ENCODE data around the gene PYGL.

Gene PYGL

GRCh38 chr14:50935126-50936015 is 8.9 kb downstream of the PYGL start:
- Histone ChIP-seq H3K9ac (ENCODE audit: low read length) (no peak overlapping the region), H3K27me3 (ENCODE audit: control insufficient read depth, insufficient read depth, low read length) (no peaks in the 10 kb centered on the region), H3K4me1 (ENCODE audit: control insufficient read depth, insufficient read depth, low read length) (peaks cover 5% of the 10 kb centered on the region), H3K4me3 (ENCODE audit: low read length) (no peak overlapping the region), H3K9me3 (ENCODE audit: control insufficient read depth, low read length) (no peaks in the 10 kb centered on the region), H3K36me3 (ENCODE audit: control insufficient read depth, insufficient read depth, low read length) (no peaks in the 10 kb centered on the region)

DNA sequence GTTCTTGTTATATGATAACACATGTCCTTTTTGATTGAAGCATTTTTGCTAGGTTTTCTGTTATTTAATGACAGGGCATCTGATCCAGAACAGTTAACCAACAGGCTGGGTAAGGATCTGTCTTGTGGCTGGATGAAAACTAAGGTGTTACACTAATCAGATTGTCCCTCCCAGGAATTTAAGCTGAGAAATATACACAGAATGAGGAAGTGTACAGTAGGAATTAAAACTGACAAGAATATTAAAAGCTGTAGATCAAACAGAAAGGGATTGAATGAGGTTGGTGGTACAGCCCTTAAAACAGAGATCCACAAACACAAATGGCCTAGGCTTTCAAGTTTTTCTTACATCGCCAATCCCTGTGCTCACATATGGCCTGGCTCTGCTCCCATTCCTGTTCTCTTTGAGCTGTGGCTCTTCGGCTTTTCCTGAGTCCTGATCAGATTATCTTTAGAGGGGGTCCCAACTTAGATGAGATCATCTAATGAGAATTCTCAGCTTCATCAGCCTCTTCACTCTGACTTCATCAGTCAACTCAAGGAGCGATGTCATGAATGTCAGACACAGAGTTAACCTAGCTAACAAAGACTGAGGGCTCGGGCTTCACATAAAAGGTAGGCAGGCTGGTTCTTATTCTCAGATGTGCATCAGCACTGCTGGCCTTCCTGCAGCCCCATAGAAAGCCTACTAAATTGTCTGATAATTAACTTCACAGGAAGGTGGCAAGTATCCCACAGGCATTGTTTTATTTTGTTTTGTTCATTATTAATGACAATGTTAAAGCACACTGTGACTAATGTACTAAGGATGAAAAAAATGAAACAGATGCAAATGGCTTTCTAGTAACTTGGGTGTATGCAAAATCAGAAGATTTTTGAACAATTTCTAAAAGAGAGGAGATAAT is 11.4 kb downstream of the PYGL start:
- H3K4me3 ChIP-seq (ENCODE audit: low read length), result no peak overlapping the region
- H3K27me3 ChIP-seq (ENCODE audit: control insufficient read depth, insufficient read depth, low read length), result no peaks in the 10 kb centered on the region
- peaks cover 5% of the 10 kb centered on the region for H3K4me1 ChIP-seq (ENCODE audit: control insufficient read depth, insufficient read depth, low read length)
- no peak overlapping the region for H3K9ac ChIP-seq (ENCODE audit: low read length)
- no peaks in the 10 kb centered on the region for H3K36me3 ChIP-seq (ENCODE audit: control insufficient read depth, insufficient read depth, low read length)
- H3K9me3 ChIP-seq (ENCODE audit: control insufficient read depth, low read length), result no peaks in the 10 kb centered on the region

GRCh38 chr14:50932156-50932555 is 12.1 kb downstream of the PYGL start:
- H3K9ac ChIP-seq (ENCODE audit: low read length), result no peak overlapping the region
- H3K4me1 ChIP-seq (ENCODE audit: control insufficient read depth, insufficient read depth, low read length), result peaks cover 5% of the 10 kb centered on the region
- H3K36me3 ChIP-seq (ENCODE audit: control insufficient read depth, insufficient read depth, low read length), result no peaks in the 10 kb centered on the region
- no peaks in the 10 kb centered on the region for H3K27me3 ChIP-seq (ENCODE audit: control insufficient read depth, insufficient read depth, low read length)
- H3K4me3 ChIP-seq (ENCODE audit: low read length), result no peak overlapping the region
- H3K9me3 ChIP-seq (ENCODE audit: control insufficient read depth, low read length), result no peaks in the 10 kb centered on the region

DNA sequence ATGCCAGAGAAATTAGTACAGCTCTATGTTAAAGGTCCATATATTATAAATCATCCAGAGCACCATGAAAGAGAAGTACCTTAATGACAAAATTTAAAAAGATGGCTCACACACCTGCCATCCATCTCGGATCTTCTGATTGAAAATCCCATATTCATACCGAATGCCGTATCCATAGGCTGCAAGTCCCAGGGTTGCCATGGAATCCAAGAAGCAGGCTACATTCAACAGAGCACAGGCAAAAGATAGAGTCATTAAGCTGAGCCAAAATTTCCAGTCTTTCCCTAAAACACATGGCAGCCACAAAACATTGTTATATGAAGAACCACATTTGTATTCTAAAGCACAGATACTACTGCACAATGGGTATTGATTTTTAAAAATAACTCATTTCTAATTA is 12.7 kb downstream of the PYGL start:
- H3K4me1 ChIP-seq (ENCODE audit: control insufficient read depth, insufficient read depth, low read length), result peaks cover 5% of the 10 kb centered on the region
- no peaks in the 10 kb centered on the region for H3K27me3 ChIP-seq (ENCODE audit: control insufficient read depth, insufficient read depth, low read length)
- no peak overlapping the region for H3K4me3 ChIP-seq (ENCODE audit: low read length)
- no peaks in the 10 kb centered on the region for H3K36me3 ChIP-seq (ENCODE audit: control insufficient read depth, insufficient read depth, low read length)
- H3K9me3 ChIP-seq (ENCODE audit: control insufficient read depth, low read length), result no peaks in the 10 kb centered on the region
- H3K9ac ChIP-seq (ENCODE audit: low read length), result no peak overlapping the region

DNA sequence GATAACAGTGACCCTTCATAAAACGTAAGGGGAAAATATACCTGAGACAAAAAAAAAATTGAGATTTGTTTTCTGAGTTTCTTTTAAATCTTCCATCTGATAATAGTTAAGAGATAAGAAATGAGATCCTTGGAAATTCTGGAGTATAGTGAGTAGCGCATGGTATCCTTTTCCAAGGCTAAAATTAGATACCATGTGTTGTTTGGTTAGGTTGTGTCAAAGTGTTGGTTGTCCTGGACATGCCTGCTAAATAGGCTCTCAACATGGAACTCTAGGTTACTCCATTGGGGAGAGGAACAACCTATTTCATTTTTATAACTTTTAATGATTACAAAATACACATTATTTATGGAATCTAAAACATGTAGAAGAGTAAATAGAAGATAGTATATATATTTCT is 14.8 kb downstream of the PYGL start:
- no peaks in the 10 kb centered on the region for H3K36me3 ChIP-seq (ENCODE audit: control insufficient read depth, insufficient read depth, low read length)

GRCh38 chr14:50928002-50928635 is 16.2 kb downstream of the PYGL start:
- H3K9me3 ChIP-seq (ENCODE audit: control insufficient read depth, low read length), result no peaks in the 10 kb centered on the region
- H3K4me3 ChIP-seq (ENCODE audit: low read length), result no peak overlapping the region
- no peaks in the 10 kb centered on the region for H3K36me3 ChIP-seq (ENCODE audit: control insufficient read depth, insufficient read depth, low read length)
- no peak overlapping the region for H3K9ac ChIP-seq (ENCODE audit: low read length)
- H3K27me3 ChIP-seq (ENCODE audit: control insufficient read depth, insufficient read depth, low read length), result no peaks in the 10 kb centered on the region
- H3K4me1 ChIP-seq (ENCODE audit: control insufficient read depth, insufficient read depth, low read length), result peaks cover 5% of the 10 kb centered on the region

More for the DNA sequence above, 14.8 kb downstream of the PYGL start:
- Histone ChIP-seq H3K4me1 (ENCODE audit: control insufficient read depth, insufficient read depth, low read length) (peaks cover 5% of the 10 kb centered on the region), H3K4me3 (ENCODE audit: low read length) (no peak overlapping the region), H3K27me3 (ENCODE audit: control insufficient read depth, insufficient read depth, low read length) (no peaks in the 10 kb centered on the region), H3K9ac (ENCODE audit: low read length) (no peak overlapping the region), H3K9me3 (ENCODE audit: control insufficient read depth, low read length) (no peaks in the 10 kb centered on the region)

- no peaks in the 10 kb centered on the region for H3K27me3 ChIP-seq (ENCODE audit: control insufficient read depth, insufficient read depth, low read length)
- H3K36me3 ChIP-seq (ENCODE audit: control insufficient read depth, insufficient read depth, low read length), result no peaks in the 10 kb centered on the region
- peaks cover under 1% of the 10 kb centered on the region for H3K4me1 ChIP-seq (ENCODE audit: control insufficient read depth, insufficient read depth, low read length)
- H3K9ac ChIP-seq (ENCODE audit: low read length), result no peak overlapping the region
- no peaks in the 10 kb centered on the region for H3K9me3 ChIP-seq (ENCODE audit: control insufficient read depth, low read length)
- no peak overlapping the region for H3K4me3 ChIP-seq (ENCODE audit: low read length)
These were observed 17.4 kb downstream of the PYGL start for GRCh38 chr14:50926851-50927386.

DNA sequence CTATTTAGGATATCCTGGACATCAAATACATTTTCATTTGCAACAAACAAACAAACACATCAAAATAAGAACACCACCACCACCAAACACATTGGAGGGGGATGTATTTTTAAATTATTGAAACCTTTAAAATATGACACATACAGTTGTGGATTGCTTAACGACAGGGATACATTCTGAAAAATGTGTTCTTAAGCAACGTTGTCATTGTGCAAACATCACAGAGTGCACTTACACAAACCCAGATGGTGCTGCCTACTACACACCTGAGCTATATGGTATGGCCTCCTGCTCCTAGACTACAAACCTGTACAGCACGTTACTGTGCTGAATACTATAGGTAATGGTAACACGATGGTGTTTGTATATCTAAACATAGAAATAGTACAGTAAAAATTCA is 19.4 kb downstream of the PYGL start:
- H3K4me1 ChIP-seq (ENCODE audit: control insufficient read depth, insufficient read depth, low read length), result no peaks in the 10 kb centered on the region
- H3K4me3 ChIP-seq (ENCODE audit: low read length), result no peak overlapping the region
- no peaks in the 10 kb centered on the region for H3K27me3 ChIP-seq (ENCODE audit: control insufficient read depth, insufficient read depth, low read length)
- no peaks in the 10 kb centered on the region for H3K36me3 ChIP-seq (ENCODE audit: control insufficient read depth, insufficient read depth, low read length)
- H3K9me3 ChIP-seq (ENCODE audit: control insufficient read depth, low read length), result no peaks in the 10 kb centered on the region
- no peak overlapping the region for H3K9ac ChIP-seq (ENCODE audit: low read length)

GRCh38 chr14:50924236-50924635 is 20.0 kb downstream of the PYGL start:
- no peaks in the 10 kb centered on the region for H3K9me3 ChIP-seq (ENCODE audit: control insufficient read depth, low read length)
- H3K4me3 ChIP-seq (ENCODE audit: low read length), result no peak overlapping the region
- H3K4me1 ChIP-seq (ENCODE audit: control insufficient read depth, insufficient read depth, low read length), result no peaks in the 10 kb centered on the region
- H3K27me3 ChIP-seq (ENCODE audit: control insufficient read depth, insufficient read depth, low read length), result no peaks in the 10 kb centered on the region
- H3K9ac ChIP-seq (ENCODE audit: low read length), result no peak overlapping the region
- H3K36me3 ChIP-seq (ENCODE audit: control insufficient read depth, insufficient read depth, low read length), result no peaks in the 10 kb centered on the region

- Histone ChIP-seq H3K4me3 (ENCODE audit: low read length) (no peak overlapping the region), H3K27me3 (ENCODE audit: control insufficient read depth, insufficient read depth, low read length) (no peaks in the 10 kb centered on the region), H3K9ac (ENCODE audit: low read length) (no peak overlapping the region), H3K36me3 (ENCODE audit: control insufficient read depth, insufficient read depth, low read length) (no peaks in the 10 kb centered on the region), H3K4me1 (ENCODE audit: control insufficient read depth, insufficient read depth, low read length) (no peaks in the 10 kb centered on the region), H3K9me3 (ENCODE audit: control insufficient read depth, low read length) (no peaks in the 10 kb centered on the region)
These were observed 21.5 kb downstream of the PYGL start for GRCh38 chr14:50922803-50923202.

GRCh38 chr14:50920482-50921230 is 23.6 kb downstream of the PYGL start:
- Histone ChIP-seq H3K9ac (ENCODE audit: low read length) (no peak overlapping the region), H3K36me3 (ENCODE audit: control insufficient read depth, insufficient read depth, low read length) (no peaks in the 10 kb centered on the region), H3K27me3 (ENCODE audit: control insufficient read depth, insufficient read depth, low read length) (no peaks in the 10 kb centered on the region), H3K4me3 (ENCODE audit: low read length) (no peak overlapping the region), H3K9me3 (ENCODE audit: control insufficient read depth, low read length) (no peaks in the 10 kb centered on the region), H3K4me1 (ENCODE audit: control insufficient read depth, insufficient read depth, low read length) (no peaks in the 10 kb centered on the region)

All from mucosa of stomach (tissue), 1 donor.